Hematopoietic multipotent progenitor cell treated with erythropoietin and hydrocortisone succinate and interleukin-3 and kit ligand, for 8 days (in vitro differentiated cells): ENCODE results near the gene ZNF669.

Source experiments
- DNase-seq: peaks from one replicate; pipeline ENCODE4 v3.0.0-alpha.2; 2015

The ZNF669 gene

DNA sequence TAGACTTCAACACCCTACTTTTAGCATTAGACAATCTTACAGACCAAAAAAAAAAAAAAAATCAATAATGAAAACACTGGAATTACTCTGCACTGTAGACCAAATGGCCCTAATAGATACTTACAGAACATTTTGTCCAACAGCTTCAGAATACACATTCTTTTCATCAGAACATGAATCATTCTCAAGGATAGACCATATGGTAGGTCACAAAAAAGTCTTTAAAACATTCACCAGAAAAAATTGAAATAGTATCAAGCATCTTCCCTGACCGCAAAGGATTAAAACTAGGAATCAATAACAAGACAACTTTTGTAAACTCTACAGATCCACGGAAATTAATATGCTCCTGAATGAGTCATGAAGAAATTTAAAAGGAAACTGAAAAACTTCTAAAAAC is 48.1 kb downstream of the ZNF669 start:
- no peak for DNase-seq

- DNase-seq: peak; percentile 57
Measured at GRCh38 chr1:247054992-247055415, 49.2 kb downstream of the ZNF669 start.
